Hepatocyte (in vitro differentiated cells): ENCODE measurements around the gene SRD5A1.
"Not testable (repeated sequence)": the region's sequence is repeated elsewhere in the genome, so short reads cannot be mapped to it uniquely, and the experiment has no call there.

Experiments used
- CTCF ChIP-seq: fragments of 200-600 bp; sonication (generic); IDR thresholded peaks from 2 replicates; pipeline ENCODE4 v1.5.1; 2016; ENCODE audit warnings: antibody characterized with exemption, mild to moderate bottlenecking; ENCODE audit not compliant: poor library complexity
- EZH2 ChIP-seq: fragments of 200-600 bp; sonication (generic); IDR thresholded peaks from 2 replicates; pipeline ENCODE4 v1.6.1; 2016; ENCODE audit warnings: antibody characterized with exemption, mild to moderate bottlenecking, borderline replicate concordance

GRCh38 chr5:6645571-6646362, 12.5 kb downstream of the SRD5A1 start:
- not testable (repeated sequence) for TF ChIP-seq CTCF, EZH2
